ENCODE measurements around the gene MXRA7. TPM values are rescaled to one million over a fixed set of nuclear protein-coding genes. Genes with fewer than 3 reads are reported as not detected.
A peak's percentile ranks its signal among the peaks of the same experiment; 100 is the strongest.

MXRA7 gene
- total and polyA plus RNA-seq, 2 donors (not counting 3 experiments of a cell fraction or from before 2014, with no cell fraction given) = 49.5 to 95.8 TPM

DNA sequence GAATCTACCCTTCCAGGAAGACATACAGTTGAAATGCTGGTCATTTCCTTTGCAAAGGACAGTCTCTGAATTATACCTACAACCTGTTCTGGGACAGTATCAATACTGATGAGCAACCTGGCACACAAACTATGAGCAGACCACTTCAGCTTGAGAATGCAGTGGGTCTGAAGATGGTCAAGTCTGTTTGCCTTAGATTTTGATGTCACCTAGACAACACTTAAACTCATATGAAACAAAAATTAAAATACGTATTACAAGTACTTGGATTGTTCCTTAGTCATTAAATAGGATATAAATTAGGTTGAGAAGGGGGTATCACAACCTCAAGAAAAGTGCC is 22.8 kb upstream of the MXRA7 start:
- CTCF ChIA-PET = interaction anchor here (1.0 to 1.4 kb wide), 2 partner anchors 39 to 175 kb away, joined by 3 to 6 read pairs; no protein-coding TSS in a partner anchor
- DNase-seq (ENCODE audit: low read depth, low spot score) (no peak), FAIRE-seq (no peak)
- Histone ChIP-seq H2AFZ (ENCODE audit: low read depth, low read length) (no peak overlapping the region), H3K27me3 (ENCODE audit: control insufficient read depth in 2 of 2, insufficient read depth in 2 of 2, low read length in 2 of 2) (no peaks in the 10 kb centered on the region), H3K4me3 (replicated peaks in 1 of 3; ENCODE audit: insufficient read depth in 1 of 3, low read depth in 1 of 3, low read length in 3 of 3) (peak overlapping the region in 1 of 3 experiments; percentile 92), H3K36me3 (ENCODE audit: control insufficient read depth in 2 of 2, extremely low read depth in 1 of 2, insufficient read depth in 2 of 2, low read length in 2 of 2) (peaks cover 8 to 33% of the 10 kb centered on the region in 2 experiments), H3K27ac (ENCODE audit: insufficient read depth, low read depth, low read length) (no peak overlapping the region), H3K79me2 (ENCODE audit: control insufficient read depth, insufficient read depth, low read length) (peaks cover 64% of the 10 kb centered on the region), H4K20me1 (replicated peaks; ENCODE audit: control insufficient read depth, extremely low read depth, insufficient read depth, low read length) (peaks cover 6% of the 10 kb centered on the region), H3K9me1 (replicated peaks; ENCODE audit: control insufficient read depth, extremely low read depth, insufficient read depth, low read length) (no peaks in the 10 kb centered on the region), H3K4me1 (ENCODE audit: control insufficient read depth, extremely low read depth, insufficient read depth, low read length) (peaks cover 25% of the 10 kb centered on the region), H3K9me3 (replicated peaks; ENCODE audit: control insufficient read depth, insufficient read depth, low read length) (no peaks in the 10 kb centered on the region), H3K9ac (replicated peaks; ENCODE audit: extremely low read depth, insufficient read depth, low read length) (no peak overlapping the region), H3K4me2 (ENCODE audit: insufficient read depth, low read length) (peak overlapping the region; percentile 99)
- intact Hi-C loops (cut with micrococcal nuclease) = no loop called here
- dilution Hi-C loops (cut with MboI; ENCODE audit: extremely low pct_ligation_motif_present, low sequenced_read_pairs) = no loop called here
- no TSS peak for BruUV-seq (replicated peaks)
- no peak for TF ChIP-seq JUN (IDR thresholded peaks at IDR 0.05; ENCODE audit: borderline replicate concordance, insufficient read depth, insufficient read length, low read depth)
- no peak for TF ChIP-seq MYC (IDR thresholded peaks at IDR 0.05; ENCODE audit: low read depth, low read length)
- no peak for TF ChIP-seq POLR2AphosphoS5 (IDR thresholded peaks at IDR 0.05; ENCODE audit: insufficient read depth, low read depth, low read length)
- TF ChIP-seq POLR2A (IDR thresholded peaks at IDR 0.05; ENCODE audit: low read depth, low read length) = no peak
- TF ChIP-seq, protein P1, sequence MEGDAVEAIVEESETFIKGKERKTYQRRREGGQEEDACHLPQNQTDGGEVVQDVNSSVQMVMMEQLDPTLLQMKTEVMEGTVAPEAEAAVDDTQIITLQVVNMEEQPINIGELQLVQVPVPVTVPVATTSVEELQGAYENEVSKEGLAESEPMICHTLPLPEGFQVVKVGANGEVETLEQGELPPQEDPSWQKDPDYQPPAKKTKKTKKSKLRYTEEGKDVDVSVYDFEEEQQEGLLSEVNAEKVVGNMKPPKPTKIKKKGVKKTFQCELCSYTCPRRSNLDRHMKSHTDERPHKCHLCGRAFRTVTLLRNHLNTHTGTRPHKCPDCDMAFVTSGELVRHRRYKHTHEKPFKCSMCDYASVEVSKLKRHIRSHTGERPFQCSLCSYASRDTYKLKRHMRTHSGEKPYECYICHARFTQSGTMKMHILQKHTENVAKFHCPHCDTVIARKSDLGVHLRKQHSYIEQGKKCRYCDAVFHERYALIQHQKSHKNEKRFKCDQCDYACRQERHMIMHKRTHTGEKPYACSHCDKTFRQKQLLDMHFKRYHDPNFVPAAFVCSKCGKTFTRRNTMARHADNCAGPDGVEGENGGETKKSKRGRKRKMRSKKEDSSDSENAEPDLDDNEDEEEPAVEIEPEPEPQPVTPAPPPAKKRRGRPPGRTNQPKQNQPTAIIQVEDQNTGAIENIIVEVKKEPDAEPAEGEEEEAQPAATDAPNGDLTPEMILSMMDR (IDR thresholded peaks at IDR 0.05; ENCODE audit: extremely low read depth in 1 of 2, insufficient read depth in 1 of 2, low read depth in 1 of 2, low read length in 2 of 2) = no peak
- POLR2A ChIA-PET = no interaction called here
